ENCODE results near the gene SETBP1.

GRCh38 chr18:44680273-44681075 lies at the start of gene SETBP1:
- TF ChIP-seq EZH2 (IDR thresholded peaks at IDR 0.05) (no peak), POLR2AphosphoS5 (IDR thresholded peaks at IDR 0.05; ENCODE audit: borderline replicate concordance, low read depth, low read length) (no peak)

Measured in SK-N-MC (cell line).